K562 (cell line): ENCODE measurements around the gene BEST1.

ENCODE experiments used
- CTCF ChIP-seq, 3 experiments: IDR thresholded peaks in 2 of 3; conservative IDR thresholded peaks in 1 of 3; 2 replicates each; pipeline ENCODE4 v1.5.1; 2011 to 2012; ENCODE audit warnings: low read length in 3 of 3, mild to moderate bottlenecking in 3 of 3, control low read depth in 2 of 3, improper control_type of control experiment in 1 of 3, inconsistent platforms in 1 of 3, low read depth in 1 of 3, mixed read lengths in 1 of 3, moderate library complexity in 1 of 3; ENCODE audit not compliant: insufficient read depth in 2 of 3
- DPF2 ChIP-seq: fragments of 450-650 bp; IDR thresholded peaks from 2 replicates; pipeline ENCODE4 v1.6.1; 2016
- FOXA1 ChIP-seq: fragments of 450-650 bp; IDR thresholded peaks from 2 replicates; pipeline ENCODE4 v1.6.1; 2016; ENCODE audit warnings: mild to moderate bottlenecking, borderline replicate concordance
- MTA3 ChIP-seq: fragments of 450-650 bp; formaldehyde crosslinking; IDR thresholded peaks from 2 replicates; pipeline ENCODE4 v1.6.1; 2017; ENCODE audit warnings: mild to moderate bottlenecking, borderline replicate concordance
- NFATC3 ChIP-seq: fragments of 450-650 bp; IDR thresholded peaks from 2 replicates; pipeline ENCODE4 v1.6.1; 2017; ENCODE audit warnings: mild to moderate bottlenecking
- SPI1 ChIP-seq: IDR thresholded peaks from 2 replicates; pipeline ENCODE4 v1.6.1; 2011; ENCODE audit warnings: low read depth, low read length, control low read depth, borderline replicate concordance
- ZHX1 ChIP-seq: fragments of 150-350 bp; conservative IDR thresholded peaks from 2 replicates; pipeline ENCODE4 v1.6.1; 2014; ENCODE audit warnings: low read length

GRCh38 chr11:62004473-62004872 is 54.3 kb downstream of the BEST1 start:
- TF ChIP-seq SPI1 (no peak), MTA3 (no peak), ZHX1 (no peak), CTCF (IDR thresholded peaks at IDR 0.05 in 2 of 3, conservative IDR thresholded peaks at IDR 0.05 in 1 of 3; ENCODE audit: insufficient read depth in 2 of 3, low read depth in 1 of 3, low read length in 3 of 3) (no peak), DPF2 (no peak), NFATC3 (no peak), FOXA1 (no peak)
